GM12864 (cell line): Measurements from ENCODE around the gene CD82.

Experiments used
- DNase-seq: peaks from one replicate; pipeline ENCODE4 v3.0.0-alpha.2; 2011; ENCODE audit warnings: low read depth
- H3K4me3 ChIP-seq: 2 replicates; pipeline ENCODE4 v1.5.1; 2011; ENCODE audit warnings: mild to moderate bottlenecking, low read depth, low read length, control low read depth
- CTCF ChIP-seq: IDR thresholded peaks from 2 replicates; pipeline ENCODE4 v1.5.1; 2011; ENCODE audit warnings: low read depth, mild to moderate bottlenecking, moderate library complexity, low read length, control low read depth, inconsistent platforms; ENCODE audit errors: missing control alignments

Gene CD82

GRCh38 chr11:44597358-44598012, 32.0 kb downstream of the CD82 start:
- DNase-seq, result no peak
- H3K4me3 ChIP-seq, result peak overlapping the region; percentile 0; the same call in 1 of the 2 replicates
- no peak for TF ChIP-seq CTCF

- no peak overlapping the region for H3K4me3 ChIP-seq
- no peak for TF ChIP-seq CTCF
- DNase-seq, result no peak
These were observed 33.4 kb downstream of the CD82 start for GRCh38 chr11:44598831-44599230.

- DNase-seq, result no peak
- no peak for TF ChIP-seq CTCF
- no peak overlapping the region for H3K4me3 ChIP-seq
These were observed 34.8 kb downstream of the CD82 start for GRCh38 chr11:44600261-44600660.

- H3K4me3 ChIP-seq, result no peak overlapping the region
- DNase-seq, result no peak
- TF ChIP-seq CTCF, result no peak
These were observed 35.4 kb downstream of the CD82 start for GRCh38 chr11:44600839-44601383.

- no peak for TF ChIP-seq CTCF
- no peak for DNase-seq
- H3K4me3 ChIP-seq, result no peak overlapping the region
These were observed 36.3 kb downstream of the CD82 start for GRCh38 chr11:44601471-44602370.

- no peak for TF ChIP-seq CTCF
- no peak overlapping the region for H3K4me3 ChIP-seq
- DNase-seq, result no peak
These were observed 37.4 kb downstream of the CD82 start for GRCh38 chr11:44602891-44603310.
